NCI-H2029 treated with DMSO at 0.1 percent for 48 hours (cell line): ENCODE results near the gene CPT1B.

Source experiments
- DNase-seq: peaks from one replicate; lab custom pipeline; 2025; lab: John Stamatoyannopoulos, UW

The CPT1B gene

DNA sequence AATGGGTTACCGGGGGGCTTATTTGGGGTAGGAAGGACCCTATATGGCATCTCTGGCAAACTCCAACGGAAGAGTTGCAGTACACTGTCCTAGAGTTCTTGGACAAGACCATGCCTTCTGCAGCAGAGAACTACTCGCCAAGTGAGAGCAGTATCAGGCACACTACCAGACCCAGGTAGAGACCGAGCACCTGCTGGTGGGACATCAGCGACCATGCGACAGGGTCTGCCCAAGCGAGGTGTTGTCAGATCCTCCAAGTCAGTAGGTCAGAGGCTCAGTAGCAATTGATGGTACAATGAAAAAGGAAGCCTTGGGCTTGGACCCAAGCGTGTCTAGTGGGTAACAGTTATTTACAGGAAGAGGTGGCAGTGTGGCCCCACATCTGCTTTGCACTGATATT, 7.6 kb upstream of the CPT1B start:
- no peak for DNase-seq

DNA sequence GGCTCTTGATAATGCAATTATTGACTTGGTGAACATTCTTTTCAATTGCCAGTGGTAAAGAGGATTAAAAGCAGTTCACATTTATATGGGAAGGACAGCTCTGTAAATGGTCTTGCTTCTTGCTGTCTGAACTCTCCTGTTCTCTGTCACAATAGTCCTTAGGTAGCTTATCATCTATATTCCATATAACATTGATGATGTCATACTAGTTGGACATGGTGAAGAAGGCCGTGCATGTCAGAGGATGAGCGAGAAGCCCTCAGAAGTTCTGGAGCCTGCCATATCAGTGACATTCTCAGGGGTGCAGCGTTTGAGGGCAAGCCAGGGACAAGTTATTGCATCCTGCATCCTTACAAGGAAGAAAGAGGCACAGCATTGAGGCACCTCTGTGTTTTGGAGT, 7.0 kb upstream of the CPT1B start:
- DNase-seq = no peak

DNA sequence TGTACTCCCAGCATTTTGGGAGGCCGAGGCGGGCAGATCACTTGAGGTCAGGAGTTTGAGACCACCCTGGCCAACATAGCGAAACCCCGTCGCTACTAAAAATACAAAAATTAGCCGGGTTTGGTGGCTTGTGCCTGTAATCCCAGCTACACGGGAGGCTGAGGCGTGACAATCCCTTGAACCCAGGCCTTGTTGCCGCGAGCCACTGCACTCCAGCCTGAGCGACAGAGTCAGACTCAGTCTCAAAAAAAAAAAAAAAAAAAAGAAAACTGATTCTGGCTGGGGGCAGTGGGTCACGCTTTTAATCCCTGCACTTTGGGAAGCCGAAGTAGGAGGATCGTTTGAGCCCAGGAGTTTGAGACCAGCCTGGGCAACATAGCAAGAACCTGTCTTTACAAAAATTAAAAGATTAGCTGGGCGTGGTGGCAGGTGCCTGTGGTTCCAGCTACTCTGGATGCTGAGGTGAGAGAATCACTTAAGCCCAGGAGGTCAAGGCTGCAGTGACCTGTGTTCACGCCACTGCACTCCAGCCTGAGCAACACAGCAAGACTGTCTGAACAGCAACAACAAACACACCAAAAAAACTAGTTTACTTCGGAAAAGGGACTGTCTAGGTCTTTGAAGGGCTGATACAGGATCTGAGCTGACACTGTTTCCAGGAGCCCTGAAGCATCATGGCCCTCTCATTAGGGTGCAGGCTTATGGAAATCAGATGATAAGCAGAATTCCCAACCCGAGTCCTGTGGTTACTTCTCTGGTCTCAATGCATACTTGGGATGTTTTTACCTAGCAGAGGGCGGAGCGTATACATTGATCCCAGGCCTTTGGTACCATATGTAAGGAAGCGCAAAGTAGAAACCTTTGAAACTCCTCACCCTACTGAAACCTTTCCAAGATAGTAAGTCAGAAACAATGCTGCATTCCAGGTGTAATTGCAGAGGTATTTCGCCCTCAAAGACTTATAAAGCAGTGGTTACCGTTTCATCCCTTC, 6.2 kb upstream of the CPT1B start:
- DNase-seq = no peak

DNA sequence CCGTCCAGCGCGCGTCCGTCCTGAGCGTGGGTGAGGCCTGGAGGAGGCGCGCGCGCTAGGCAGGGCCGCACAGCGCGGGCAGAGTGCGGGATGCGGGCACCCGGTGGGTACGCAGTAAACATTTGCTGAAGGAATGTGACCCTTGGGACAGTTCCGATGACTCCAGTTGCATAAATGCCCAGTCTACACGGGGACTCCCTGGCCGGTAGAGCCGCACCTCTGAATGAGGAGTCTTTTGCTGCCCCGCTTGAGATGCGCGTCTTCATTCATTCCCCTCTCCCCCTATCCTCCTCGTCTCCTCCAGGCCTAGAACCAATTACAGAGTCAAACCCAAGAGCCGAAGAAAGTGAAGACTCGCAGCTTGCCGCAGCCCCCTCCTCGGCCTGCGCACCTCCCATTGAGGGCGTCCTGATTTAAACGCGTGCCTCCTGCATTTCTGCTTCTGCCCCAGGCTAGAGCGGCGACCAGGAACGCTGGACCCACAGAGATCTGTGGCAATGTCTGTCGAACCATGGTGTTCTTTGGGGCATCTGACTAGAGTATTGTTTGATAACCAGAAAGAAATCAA, 5.2 kb upstream of the CPT1B start:
- no peak for DNase-seq

DNA sequence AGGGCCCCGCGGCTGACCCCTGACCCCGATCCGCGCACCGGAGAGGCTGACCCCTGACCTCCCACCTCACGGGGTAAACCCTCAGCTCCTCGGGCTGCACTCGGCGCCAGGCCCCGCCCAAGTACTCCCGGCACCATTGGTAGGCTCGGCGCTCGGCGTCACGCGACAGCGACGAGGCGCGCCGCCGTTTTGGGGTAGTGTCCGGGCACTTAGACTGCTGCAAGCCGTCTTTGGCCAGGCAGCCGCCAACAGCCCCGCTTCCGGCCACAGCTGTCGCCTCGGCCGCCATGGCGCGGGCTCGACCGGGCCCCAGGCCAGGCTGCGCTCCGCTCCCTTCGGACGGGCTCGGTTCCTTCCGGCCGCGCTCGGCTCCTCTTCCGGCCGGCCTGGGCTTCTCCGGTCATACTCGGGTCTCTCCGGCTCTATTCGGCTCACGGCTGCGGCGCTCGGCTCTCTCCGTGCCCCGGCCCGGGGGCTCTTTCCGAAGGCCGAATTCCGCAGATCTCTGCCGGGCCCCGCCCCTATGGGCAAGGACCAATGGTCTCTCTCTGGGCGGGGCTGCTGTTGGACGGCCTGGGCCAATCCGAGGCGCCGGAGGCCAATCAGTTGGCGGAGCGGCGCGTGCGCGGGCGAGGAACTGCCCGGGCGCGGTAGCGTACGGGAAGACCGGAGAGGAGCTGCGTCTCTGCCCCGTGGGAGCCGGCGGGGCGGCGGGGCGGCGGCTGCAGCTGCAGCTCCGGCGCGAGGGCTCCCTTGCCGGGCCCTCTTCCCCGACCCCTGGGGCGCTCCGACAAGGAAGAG, 4.5 kb upstream of the CPT1B start, which contains the start of gene CHKB:
Gene CHKB (minus strand): TSS at position 357 of the 801 bp plus-strand sequence. CDS start 68 bp downstream, at position 289.
- DNase-seq = peak; percentile 84

DNA sequence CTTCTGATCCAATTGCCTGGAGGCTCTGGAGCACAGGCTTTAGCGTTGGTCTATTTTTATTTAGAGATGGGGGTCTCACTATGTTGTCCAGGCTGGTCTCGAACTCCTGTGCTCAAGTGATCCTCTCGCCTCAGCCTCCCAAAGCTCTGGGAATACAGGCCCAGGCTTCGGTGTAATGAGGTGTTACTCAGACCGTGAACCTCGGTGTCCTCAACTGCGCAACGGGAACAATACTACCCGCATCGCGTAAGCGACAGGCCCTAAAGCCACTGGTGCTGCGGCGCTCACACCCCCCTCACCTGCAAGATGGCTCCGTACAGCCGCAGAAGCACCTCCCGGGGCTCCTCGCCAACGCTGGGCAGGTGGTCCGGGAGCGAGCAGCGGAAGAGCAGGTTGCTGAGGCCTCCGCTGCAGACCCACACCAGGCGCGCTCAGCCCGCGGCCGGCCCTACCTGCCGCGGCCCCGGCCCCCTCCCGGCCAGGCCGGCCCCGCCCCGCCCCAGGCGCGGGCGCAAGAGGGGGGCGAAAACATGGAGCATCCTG, 3.8 kb upstream of the CPT1B start:
- no peak for DNase-seq

DNA sequence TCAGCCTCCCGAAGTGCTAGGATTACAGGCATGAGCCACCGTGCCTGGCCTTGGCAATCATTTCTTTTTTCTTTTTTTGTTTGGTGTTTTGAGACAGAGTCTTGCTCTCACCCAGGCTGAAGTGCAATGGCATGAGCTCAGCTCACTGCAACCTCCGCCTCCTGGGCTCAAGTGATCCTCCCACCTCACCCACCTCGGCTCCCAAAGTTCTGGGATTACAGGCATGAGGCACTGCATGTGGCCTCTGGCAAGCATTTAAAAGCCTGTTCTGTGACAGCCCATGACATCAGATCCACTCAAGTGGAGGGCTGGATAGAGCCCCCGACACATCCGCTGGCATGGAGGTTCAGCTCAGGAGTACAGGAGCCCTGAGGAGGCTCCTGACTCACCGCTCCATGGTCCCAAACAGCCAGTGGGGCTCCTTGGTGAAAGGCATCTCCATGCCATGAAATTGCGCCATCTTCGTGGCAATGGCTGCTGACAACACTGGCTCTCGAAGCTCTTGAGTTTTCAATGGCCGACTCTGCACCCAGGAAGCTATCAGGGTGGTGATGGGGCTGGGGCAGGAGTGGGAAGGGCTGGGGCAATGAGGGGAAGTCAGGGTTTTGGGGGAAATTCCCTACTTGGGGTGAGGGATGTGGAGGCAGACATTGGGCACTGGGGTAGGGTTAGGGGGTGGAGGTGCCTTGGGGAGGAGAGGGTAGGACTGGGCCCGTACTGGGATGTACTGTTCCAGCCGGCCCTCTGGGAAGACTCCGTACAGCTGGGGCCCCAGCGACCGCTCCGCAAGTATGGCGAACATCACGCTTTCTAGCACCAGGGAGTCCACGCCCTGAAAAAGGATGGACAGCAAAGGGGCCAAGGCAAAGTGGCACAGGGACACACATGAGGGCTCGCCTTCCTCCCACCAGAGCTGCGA, 3.1 kb upstream of the CPT1B start:
- no peak for DNase-seq

DNA sequence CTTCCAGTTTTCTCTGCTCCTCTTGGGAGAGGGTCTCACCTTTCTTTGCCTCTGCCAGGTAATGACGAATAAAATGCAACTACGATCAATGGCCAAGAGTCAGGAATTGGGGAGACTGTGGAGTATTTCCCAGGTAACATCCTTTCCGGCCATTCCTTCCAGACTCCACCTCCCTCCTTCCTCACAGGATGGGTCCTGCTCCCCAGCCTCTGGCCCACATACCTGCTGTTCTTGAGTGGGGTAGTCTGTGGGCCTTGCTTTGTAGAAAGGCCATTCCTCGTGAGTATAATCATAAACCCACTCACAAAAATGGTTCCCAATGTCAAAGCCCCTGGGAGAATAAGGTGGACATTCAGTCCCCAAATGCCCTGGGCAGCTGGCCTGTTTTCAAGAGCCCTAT, 1.5 kb upstream of the CPT1B start:
- DNase-seq = no peak

DNA sequence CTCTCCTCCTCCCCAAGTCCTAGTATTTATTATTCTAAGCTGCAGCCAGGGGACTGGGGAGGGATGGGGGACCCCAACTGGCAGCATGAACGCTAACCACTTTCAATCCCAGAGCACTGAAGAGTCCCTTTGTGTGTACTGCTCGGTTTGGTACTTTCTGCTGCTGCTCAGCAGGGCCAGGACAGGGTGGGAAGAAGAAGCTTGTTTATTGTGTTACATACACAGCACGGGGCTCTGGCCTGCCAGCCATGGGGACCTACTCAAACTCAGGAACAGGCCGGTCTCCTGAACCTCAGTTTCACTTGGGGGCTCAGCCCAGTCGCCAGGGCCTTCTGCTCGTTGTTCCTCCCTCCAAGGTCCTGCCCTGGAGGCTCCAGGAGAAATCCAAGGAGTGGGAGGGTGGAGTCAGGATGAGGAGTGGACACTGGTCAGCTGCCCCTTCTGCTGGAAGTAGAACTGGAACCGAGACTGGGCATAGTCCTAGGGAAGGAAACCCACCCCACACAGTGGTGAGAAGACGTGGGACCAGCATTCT, 616 bp upstream of the CPT1B start:
- DNase-seq = no peak

DNA sequence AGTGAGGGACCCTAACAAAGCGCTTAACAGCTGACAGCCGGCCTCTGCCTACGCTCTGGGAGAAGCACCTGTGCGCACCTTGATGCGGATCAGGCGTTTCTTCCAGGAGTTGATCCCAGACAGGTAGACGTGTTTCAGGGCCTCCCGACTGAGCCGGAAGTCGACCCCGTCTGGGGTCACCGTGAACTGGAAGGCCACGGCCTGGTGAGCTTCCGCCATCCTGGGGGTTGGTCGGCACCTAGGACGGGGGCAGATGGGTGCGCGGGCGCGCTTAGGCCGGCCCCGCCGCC, 585 bp downstream of the CPT1B start:
- DNase-seq = no peak

DNA sequence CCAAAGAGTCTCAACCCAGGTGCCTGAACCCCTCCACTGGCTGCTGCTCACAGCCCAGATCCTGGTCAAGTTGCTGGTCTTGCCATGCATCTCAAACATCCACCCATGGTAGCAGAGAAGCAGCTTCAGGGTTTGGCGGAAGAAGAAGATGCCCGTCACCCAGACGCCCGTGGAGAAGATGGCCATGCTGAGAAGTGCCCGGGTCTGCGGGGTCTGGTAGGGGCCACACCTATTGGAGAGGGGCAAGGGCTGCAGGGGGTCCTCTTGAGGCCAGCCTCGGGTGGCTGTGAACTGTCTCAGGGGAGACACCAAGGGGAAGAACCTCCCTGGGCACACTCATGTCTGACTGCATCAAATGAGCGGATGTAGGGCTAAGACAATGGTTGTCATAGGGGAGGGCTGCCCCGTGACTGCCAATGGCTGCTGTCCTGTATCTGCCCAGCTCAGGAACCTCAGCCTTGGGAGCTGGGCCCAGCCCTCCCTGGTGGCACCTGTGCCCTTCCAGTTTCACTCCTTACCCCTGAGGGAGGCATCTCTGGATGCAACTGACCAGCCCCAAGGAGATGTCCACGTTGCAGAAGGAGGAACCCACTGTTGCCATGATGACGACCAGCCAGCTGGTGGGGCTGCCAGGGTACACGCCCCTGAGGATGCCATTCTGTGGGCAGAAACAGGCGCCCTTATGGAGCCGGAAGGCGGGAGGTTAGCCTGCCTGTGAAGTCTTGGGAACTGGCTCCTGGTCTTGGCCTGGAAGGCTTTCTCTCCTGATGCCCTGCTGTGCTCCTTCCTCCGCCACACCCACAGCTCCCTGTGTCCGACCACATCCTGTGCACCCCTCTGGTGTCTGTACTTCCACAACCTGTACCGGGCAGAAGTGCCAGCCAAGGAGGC, 1.2 kb downstream of the CPT1B start:
- no peak for DNase-seq

DNA sequence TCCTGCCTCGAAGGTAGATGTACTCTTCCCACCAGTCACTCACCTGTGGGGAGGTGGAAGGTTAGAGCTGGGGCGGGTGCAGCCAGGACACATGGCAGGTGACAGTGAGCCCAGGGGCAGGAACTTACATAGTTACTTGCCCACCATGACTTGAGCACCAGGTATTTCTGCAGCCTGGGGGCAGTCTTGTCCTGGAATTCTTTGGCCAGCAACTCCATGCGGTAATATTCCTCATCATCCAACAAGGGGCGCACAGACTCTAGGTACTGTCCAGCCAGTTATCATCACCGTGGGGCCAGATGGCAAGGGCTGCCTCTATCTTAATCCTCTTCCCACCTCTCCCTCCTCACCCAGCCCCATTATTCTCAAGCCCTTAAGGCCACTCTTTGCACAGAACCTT, 2.2 kb downstream of the CPT1B start:
- DNase-seq = no peak

DNA sequence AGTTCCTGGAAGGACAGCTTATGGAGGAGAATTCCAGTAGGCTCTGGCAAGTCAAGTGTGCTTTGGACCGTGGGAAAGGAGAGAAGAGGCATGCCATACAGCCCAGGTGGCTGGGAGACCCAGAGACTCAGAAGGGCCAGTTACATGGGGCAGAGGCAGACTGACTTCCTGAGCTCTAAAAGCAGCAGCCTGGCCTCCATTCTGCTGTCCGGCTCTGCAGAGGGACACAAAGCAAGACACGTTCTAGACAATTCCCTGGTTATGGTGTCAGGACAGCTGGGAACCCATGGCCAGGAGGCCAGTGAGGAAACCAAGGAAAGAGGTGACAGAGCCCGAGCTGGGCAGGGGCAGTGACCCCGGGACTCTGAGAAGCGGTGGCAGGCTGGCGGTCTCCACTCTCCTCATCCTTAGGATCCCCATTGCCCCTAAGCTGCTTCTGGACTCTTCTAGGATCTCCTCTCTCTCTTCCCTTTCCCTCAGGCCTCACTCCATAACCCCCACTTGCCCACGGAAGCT, 2.7 kb downstream of the CPT1B start:
- no peak for DNase-seq

DNA sequence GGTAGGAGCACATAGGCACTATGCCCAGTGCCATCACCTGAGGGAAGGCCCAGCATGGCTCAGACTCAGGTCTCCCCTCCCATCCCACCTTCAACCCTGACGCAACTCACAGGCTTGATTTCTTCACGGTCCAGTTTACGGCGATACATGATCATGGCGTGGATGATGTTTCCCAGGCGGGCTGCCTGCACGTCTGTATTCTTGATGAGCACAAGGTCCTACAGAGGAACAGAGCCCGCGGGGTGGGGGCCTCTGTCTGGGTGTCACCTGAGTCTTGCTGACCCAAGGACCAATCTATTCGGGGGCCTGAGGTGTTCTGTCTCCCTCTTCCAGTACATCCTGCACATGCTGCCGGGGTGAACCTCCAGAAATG, 3.9 kb downstream of the CPT1B start:
- DNase-seq = no peak

DNA sequence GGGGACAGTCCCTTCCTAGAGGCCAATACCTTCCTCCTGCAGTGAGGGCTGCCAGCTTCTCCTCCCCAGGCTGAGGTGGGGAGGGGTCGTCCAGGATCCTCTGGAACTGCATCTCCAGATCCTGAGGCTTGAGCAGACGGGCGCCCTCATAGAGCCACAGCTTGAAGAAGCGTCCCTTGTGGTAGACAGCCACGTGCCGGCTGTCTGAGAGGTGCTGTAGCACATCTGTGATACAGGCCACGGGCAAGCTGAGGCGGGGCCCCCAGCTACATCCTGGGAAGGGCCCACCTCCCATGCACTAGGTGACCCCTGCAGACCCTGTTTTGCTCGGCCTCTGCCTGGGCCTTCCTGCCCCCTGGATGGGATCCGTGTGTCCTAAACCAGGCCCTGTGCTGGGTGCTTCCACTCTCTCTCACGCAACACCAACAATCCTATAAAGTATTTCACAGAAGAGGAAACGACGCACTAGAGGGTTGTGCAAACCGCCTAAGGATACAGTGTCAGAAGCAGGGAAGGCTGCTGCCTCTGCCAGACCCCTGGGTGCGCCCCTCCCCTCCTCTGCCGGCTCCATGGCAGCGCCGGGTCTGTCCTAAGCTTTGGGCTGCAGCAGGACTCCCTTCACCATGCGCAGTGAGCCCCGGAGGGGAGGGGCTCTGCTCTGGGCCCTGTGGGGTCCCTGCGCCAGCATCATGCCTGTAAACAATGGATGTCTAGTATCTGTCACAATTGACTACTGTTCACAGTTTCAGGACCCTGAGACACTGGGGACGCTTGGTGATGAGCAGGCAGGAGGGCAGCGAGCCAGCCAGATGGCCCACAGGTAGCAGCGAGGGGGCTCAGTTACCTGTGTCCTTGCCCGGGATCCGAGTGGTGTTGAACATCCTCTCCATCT, 4.5 kb downstream of the CPT1B start:
- no peak for DNase-seq

DNA sequence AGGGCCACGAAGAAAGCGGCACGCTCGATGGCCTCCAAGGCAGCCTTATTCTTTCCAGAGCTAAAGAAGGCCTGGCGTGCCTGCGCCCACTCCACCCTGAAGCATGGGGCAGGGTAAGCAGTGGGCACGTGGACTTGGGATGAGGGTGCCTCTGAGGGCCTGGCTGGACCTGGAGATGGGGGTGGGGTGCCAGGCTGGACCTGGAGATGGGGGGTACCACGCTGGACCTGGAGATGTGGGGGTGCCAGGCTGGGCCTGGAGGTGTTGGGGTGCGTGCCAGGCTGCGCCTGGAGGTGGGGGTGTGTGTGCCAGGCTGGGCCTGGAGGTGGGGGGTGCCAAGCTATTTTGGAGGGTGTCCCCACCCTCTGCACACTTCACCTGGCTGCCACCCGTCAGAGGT, 5.3 kb downstream of the CPT1B start:
- no peak for DNase-seq

DNA sequence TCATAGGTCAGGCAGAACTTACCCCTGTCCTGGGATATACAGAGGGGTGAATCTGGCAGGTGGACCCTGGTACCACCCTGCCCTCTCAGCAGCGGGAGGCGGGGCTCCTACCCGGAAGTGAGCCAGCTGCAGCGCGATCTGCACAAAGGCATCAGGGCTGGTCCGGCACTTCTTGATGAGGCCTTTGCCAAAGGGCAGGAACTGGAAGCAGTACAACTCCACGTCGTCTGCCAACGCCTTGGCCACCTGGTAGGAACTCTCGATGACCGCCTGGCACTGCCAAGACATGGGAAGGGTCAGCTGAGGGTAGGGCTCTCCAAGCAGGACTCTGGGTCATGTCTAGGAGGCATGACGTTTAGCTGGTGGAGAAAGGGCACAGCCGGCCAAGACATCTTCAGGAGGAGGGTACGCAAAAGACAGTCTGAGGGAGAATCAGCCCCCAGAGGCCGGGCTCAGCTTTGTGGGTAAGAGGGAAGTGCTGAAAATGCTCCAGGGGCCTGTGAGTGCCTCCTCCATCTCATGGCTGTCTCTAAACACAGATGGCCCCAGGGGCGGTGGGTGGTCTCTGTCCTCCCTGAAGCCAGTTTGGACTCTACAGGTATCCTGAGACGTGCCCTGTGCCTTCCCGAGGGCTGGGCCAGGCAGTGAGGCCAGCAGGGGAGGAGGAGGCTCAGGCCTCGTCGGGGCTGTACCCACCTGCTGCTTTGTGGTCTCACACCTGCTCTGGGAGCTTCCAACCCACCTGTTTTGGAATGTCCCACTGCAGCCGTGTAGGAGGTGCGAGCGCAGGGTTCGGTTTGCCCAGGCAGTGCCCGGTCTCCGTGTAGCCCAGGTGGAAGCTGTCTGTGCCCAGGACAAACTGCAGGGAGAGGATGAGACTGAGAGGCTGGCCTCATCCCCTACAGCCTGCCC, 6.7 kb downstream of the CPT1B start:
- DNase-seq = no peak

DNA sequence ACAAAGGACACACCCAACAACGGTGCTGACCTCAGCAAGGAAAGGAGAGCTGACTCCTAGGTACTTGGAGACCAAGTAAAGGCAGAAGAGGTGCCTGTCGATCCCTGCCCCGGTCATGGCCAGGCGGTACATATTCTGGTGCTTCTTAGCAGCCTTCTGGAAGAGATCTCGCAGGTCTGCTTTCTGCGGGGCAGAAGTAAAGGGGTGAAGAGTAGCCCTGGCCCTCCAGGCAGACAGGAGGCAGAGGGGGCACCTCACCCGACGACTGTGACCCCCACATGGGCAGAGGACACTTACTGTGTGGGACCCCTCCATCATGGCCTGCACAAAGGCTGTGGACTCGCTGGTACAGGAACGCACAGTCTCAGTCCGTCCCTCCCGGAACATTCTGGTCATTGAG, 7.4 kb downstream of the CPT1B start:
- DNase-seq = no peak
